ENCODE measurements around the gene SEPTIN5. TPM values are rescaled to one million over a fixed set of nuclear protein-coding genes. Genes with fewer than 3 reads are reported as not detected.

The SEPTIN5 gene
- total and polyA plus RNA-seq, 2 donors from 2014 or later: 10.4 to 13.0 TPM

GRCh38 chr22:19722178-19722981 is 8.1 kb downstream of the SEPTIN5 start:
- intact Hi-C loops (cut with DNase I): no loop called here
- no peak overlapping the region for H3K27ac ChIP-seq (ENCODE audit: low read depth in 2 of 2, low read length in 2 of 2)
- H3K27me3 ChIP-seq (ENCODE audit: control insufficient read depth, insufficient read depth, low read length): peaks cover 12% of the 10 kb centered on the region
- no peaks in the 10 kb centered on the region for H3K36me3 ChIP-seq (ENCODE audit: control insufficient read depth in 2 of 3, insufficient read depth in 3 of 3, low read length in 3 of 3)
- H3K4me3 ChIP-seq (ENCODE audit: low read length in 3 of 3): no peak overlapping the region
- DNase-seq: no peak
- H3K9me3 ChIP-seq (ENCODE audit: control insufficient read depth in 2 of 3, insufficient read depth in 1 of 3, low read length in 3 of 3): no peaks in the 10 kb centered on the region
- H3K4me1 ChIP-seq (ENCODE audit: control insufficient read depth in 2 of 3, insufficient read depth in 2 of 3, low read depth in 1 of 3, low read length in 3 of 3): peaks cover 0 to 14% (median 0%) of the 10 kb centered on the region in 3 donors
- FAIRE-seq: no peak
- no peak for TF ChIP-seq CTCF (IDR thresholded peaks at IDR 0.05; ENCODE audit: borderline replicate concordance, extremely low read depth, insufficient read depth)
- H3K9ac ChIP-seq (ENCODE audit: low read length in 3 of 3): no peak overlapping the region

- intact Hi-C loops (cut with DNase I): no loop called here
- FAIRE-seq: no peak
- Histone ChIP-seq H3K4me1 (ENCODE audit: control insufficient read depth in 2 of 3, insufficient read depth in 2 of 3, low read depth in 1 of 3, low read length in 3 of 3) (peaks cover 0 to 9% (median 0%) of the 10 kb centered on the region in 3 donors), H3K9me3 (ENCODE audit: control insufficient read depth in 2 of 3, insufficient read depth in 1 of 3, low read length in 3 of 3) (no peaks in the 10 kb centered on the region), H3K9ac (ENCODE audit: low read length in 3 of 3) (no peak overlapping the region), H3K27ac (ENCODE audit: low read depth in 2 of 2, low read length in 2 of 2) (no peak overlapping the region), H3K36me3 (ENCODE audit: control insufficient read depth in 2 of 3, insufficient read depth in 3 of 3, low read length in 3 of 3) (no peaks in the 10 kb centered on the region), H3K4me3 (ENCODE audit: low read length in 3 of 3) (no peak overlapping the region), H3K27me3 (ENCODE audit: control insufficient read depth, insufficient read depth, low read length) (peaks cover 12% of the 10 kb centered on the region)
- DNase-seq: no peak
- TF ChIP-seq CTCF (IDR thresholded peaks at IDR 0.05; ENCODE audit: borderline replicate concordance, extremely low read depth, insufficient read depth): no peak
Observed at GRCh38 chr22:19722982-19723231, 8.6 kb downstream of the SEPTIN5 start.

- DNase-seq: peak in 2 of 5 donors; percentile 54
- FAIRE-seq: no peak
- intact Hi-C loops (cut with DNase I): no loop called here
- Histone ChIP-seq H3K36me3 (ENCODE audit: control insufficient read depth in 2 of 3, insufficient read depth in 3 of 3, low read length in 3 of 3) (no peaks in the 10 kb centered on the region), H3K9me3 (ENCODE audit: control insufficient read depth in 2 of 3, insufficient read depth in 1 of 3, low read length in 3 of 3) (no peaks in the 10 kb centered on the region), H3K27me3 (ENCODE audit: control insufficient read depth, insufficient read depth, low read length) (peaks cover 12% of the 10 kb centered on the region), H3K4me1 (ENCODE audit: control insufficient read depth in 2 of 3, insufficient read depth in 2 of 3, low read depth in 1 of 3, low read length in 3 of 3) (peaks cover 0 to 8% (median 0%) of the 10 kb centered on the region in 3 donors), H3K27ac (ENCODE audit: low read depth in 2 of 2, low read length in 2 of 2) (no peak within 1 kb of the TSS), H3K4me3 (ENCODE audit: low read length in 3 of 3) (no peak within 1 kb of the TSS), H3K9ac (ENCODE audit: low read length in 3 of 3) (no peak within 1 kb of the TSS)
- no peak for TF ChIP-seq CTCF (IDR thresholded peaks at IDR 0.05; ENCODE audit: borderline replicate concordance, extremely low read depth, insufficient read depth)
Observed at GRCh38 chr22:19723232-19723982, 9.1 kb downstream of the SEPTIN5 start, which contains the start of gene GP1BB. Gene GP1BB, plus strand, starts transcription at chr22:19723539. Its CDS starts 31 bp downstream, at chr22:19723570.
